Measurements from ENCODE around the gene MFSD11.

DNA sequence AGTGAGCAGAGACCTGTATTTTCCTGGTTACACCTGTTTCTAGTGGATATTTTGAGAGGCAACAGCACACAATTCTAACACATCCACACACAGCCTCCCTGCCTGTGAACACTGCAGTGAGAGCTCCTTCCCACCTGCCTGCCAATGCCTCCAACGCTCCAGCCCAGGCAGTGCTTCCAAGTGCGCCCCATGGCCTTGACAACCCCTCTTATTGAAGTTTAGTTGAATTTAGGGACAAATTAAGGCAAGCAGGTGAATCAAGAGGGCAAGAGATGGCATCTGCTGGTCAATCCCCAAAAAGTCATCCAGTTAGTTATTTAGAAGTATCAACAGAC is 22.5 kb upstream of the MFSD11 start:
- TF ChIP-seq, protein P1, sequence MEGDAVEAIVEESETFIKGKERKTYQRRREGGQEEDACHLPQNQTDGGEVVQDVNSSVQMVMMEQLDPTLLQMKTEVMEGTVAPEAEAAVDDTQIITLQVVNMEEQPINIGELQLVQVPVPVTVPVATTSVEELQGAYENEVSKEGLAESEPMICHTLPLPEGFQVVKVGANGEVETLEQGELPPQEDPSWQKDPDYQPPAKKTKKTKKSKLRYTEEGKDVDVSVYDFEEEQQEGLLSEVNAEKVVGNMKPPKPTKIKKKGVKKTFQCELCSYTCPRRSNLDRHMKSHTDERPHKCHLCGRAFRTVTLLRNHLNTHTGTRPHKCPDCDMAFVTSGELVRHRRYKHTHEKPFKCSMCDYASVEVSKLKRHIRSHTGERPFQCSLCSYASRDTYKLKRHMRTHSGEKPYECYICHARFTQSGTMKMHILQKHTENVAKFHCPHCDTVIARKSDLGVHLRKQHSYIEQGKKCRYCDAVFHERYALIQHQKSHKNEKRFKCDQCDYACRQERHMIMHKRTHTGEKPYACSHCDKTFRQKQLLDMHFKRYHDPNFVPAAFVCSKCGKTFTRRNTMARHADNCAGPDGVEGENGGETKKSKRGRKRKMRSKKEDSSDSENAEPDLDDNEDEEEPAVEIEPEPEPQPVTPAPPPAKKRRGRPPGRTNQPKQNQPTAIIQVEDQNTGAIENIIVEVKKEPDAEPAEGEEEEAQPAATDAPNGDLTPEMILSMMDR (IDR thresholded peaks at IDR 0.05): no peak
- TF ChIP-seq POLR2AphosphoS5 (IDR thresholded peaks at IDR 0.05) (no peak), EP300 (IDR thresholded peaks at IDR 0.05) (no peak), POLR2A (IDR thresholded peaks at IDR 0.05) (no peak)
